ENCODE measurements around the gene PREX1. TPM values are rescaled to one million over a fixed set of nuclear protein-coding genes. Genes with fewer than 3 reads are reported as not detected.

PREX1 gene
- total and polyA plus RNA-seq, 2 experiments from 2014 or later: 2.4 to 10.3 TPM

GRCh38 chr20:48849779-48850178 is 22.0 kb upstream of the PREX1 start:
- Histone ChIP-seq H3K79me2 (replicated peaks; ENCODE audit: insufficient read depth) (no peaks in the 10 kb centered on the region), H3K4me3 (no peak overlapping the region), H3K4me2 (no peak overlapping the region), H4K20me1 (replicated peaks; ENCODE audit: insufficient read depth) (no peaks in the 10 kb centered on the region), H3K4me1 (ENCODE audit: insufficient read depth) (peaks cover 6% of the 10 kb centered on the region), H3F3A (replicated peaks; ENCODE audit: low read depth) (no peaks in the 10 kb centered on the region), H2AFZ (peak overlapping the region; percentile 56; the same call in 1 of the 2 replicates), H3K36me3 (ENCODE audit: insufficient read depth) (no peaks in the 10 kb centered on the region), H3K9me2 (ENCODE audit: insufficient read depth) (no peaks in the 10 kb centered on the region), H3K27me3 (ENCODE audit: insufficient read depth) (no peaks in the 10 kb centered on the region), H3K27ac (ENCODE audit: low read depth) (no peak overlapping the region)
- no peak for DNase-seq (ENCODE audit: low spot score)
- Mint-ChIP-seq H3K4me3 (no peak overlapping the region), H3K4me1 (peaks cover 13% of the 10 kb centered on the region), H3K27me3 (ENCODE audit: insufficient read depth, low read depth, poor library complexity) (peaks cover 3% of the 10 kb centered on the region), H3K27ac (no peak overlapping the region), H3K9me3 (no peaks in the 10 kb centered on the region), H3K36me3 (ENCODE audit: low read depth) (no peaks in the 10 kb centered on the region)
- no peak for ATAC-seq
- no peak for TF ChIP-seq ZNF462 (CRISPR knock-in tag; IDR thresholded peaks at IDR 0.05)
- TF ChIP-seq NANOG (IDR thresholded peaks at IDR 0.05; ENCODE audit: borderline replicate concordance): no peak
- TF ChIP-seq ZNF331 (CRISPR knock-in tag; IDR thresholded peaks at IDR 0.05; ENCODE audit: low read depth): no peak
- TF ChIP-seq JUNB (IDR thresholded peaks at IDR 0.05; ENCODE audit: unreplicated experiment): no peak
- TF ChIP-seq, protein P1, sequence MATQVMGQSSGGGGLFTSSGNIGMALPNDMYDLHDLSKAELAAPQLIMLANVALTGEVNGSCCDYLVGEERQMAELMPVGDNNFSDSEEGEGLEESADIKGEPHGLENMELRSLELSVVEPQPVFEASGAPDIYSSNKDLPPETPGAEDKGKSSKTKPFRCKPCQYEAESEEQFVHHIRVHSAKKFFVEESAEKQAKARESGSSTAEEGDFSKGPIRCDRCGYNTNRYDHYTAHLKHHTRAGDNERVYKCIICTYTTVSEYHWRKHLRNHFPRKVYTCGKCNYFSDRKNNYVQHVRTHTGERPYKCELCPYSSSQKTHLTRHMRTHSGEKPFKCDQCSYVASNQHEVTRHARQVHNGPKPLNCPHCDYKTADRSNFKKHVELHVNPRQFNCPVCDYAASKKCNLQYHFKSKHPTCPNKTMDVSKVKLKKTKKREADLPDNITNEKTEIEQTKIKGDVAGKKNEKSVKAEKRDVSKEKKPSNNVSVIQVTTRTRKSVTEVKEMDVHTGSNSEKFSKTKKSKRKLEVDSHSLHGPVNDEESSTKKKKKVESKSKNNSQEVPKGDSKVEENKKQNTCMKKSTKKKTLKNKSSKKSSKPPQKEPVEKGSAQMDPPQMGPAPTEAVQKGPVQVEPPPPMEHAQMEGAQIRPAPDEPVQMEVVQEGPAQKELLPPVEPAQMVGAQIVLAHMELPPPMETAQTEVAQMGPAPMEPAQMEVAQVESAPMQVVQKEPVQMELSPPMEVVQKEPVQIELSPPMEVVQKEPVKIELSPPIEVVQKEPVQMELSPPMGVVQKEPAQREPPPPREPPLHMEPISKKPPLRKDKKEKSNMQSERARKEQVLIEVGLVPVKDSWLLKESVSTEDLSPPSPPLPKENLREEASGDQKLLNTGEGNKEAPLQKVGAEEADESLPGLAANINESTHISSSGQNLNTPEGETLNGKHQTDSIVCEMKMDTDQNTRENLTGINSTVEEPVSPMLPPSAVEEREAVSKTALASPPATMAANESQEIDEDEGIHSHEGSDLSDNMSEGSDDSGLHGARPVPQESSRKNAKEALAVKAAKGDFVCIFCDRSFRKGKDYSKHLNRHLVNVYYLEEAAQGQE (IDR thresholded peaks at IDR 0.05; ENCODE audit: unreplicated experiment): no peak
- no peak for TF ChIP-seq EZH2phosphoT487 (IDR thresholded peaks at IDR 0.05; ENCODE audit: unreplicated experiment)
- TF ChIP-seq ZNF114 (CRISPR knock-in tag; IDR thresholded peaks at IDR 0.05): no peak
- TF ChIP-seq EZH2 (IDR thresholded peaks at IDR 0.05; ENCODE audit: low read depth, unreplicated experiment): no peak
- TF ChIP-seq STAT1 (IDR thresholded peaks at IDR 0.05; ENCODE audit: unreplicated experiment): no peak
- no peak for TF ChIP-seq CTCF (conservative IDR thresholded peaks at IDR 0.05; ENCODE audit: low read depth in 2 of 2)
- no peak for TF ChIP-seq POLR2AphosphoS5 (IDR thresholded peaks at IDR 0.05; ENCODE audit: low read depth)
- TF ChIP-seq, protein P2, sequence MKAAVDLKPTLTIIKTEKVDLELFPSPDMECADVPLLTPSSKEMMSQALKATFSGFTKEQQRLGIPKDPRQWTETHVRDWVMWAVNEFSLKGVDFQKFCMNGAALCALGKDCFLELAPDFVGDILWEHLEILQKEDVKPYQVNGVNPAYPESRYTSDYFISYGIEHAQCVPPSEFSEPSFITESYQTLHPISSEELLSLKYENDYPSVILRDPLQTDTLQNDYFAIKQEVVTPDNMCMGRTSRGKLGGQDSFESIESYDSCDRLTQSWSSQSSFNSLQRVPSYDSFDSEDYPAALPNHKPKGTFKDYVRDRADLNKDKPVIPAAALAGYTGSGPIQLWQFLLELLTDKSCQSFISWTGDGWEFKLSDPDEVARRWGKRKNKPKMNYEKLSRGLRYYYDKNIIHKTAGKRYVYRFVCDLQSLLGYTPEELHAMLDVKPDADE (IDR thresholded peaks at IDR 0.05): no peak
- no peak for TF ChIP-seq CREB1 (CRISPR knock-in tag; IDR thresholded peaks at IDR 0.05; ENCODE audit: low read depth)
